HepG2 (cell line): ENCODE measurements around the gene GTF3A. TPM values are rescaled to one million over a fixed set of nuclear protein-coding genes. Genes with fewer than 3 reads are reported as not detected.
A peak's percentile ranks its signal among the peaks of the same experiment; 100 is the strongest.

Source experiments
- ATAC-seq: fragments of 200-7000 bp; cut with Tn5 transposase; 3 replicates; pipeline ENCODE4 v1.9.1; 2020; ENCODE audit warnings: mild to moderate bottlenecking, moderate library complexity
- BruUV-seq: library from RNA; stranded (reverse); fragments of 400-500 nt; replicated peaks from 2 replicates; lab custom pipeline; 2021; lab: Mats Ljungman, UMichigan
- CTCF ChIA-PET: fragments of 300-600 bp; formaldehyde crosslinking; extraction: SDS; loops from one replicate; lab custom pipeline; 2021; ENCODE audit warnings: low total read pairs, inconsistent platforms, low intra/inter-chr PET ratio; lab: Yijun Ruan, JAX
- POLR2A ChIA-PET: fragments of 350-600 bp; sonication (Branson Sonifier 250); formaldehyde crosslinking; loops from one replicate; lab custom pipeline; 2020; ENCODE audit warnings: antibody characterized with exemption, inconsistent platforms; lab: Yijun Ruan, JAX
- DNase-seq: peaks from one replicate; pipeline ENCODE4 v3.0.0-alpha.2; 2015; ENCODE audit warnings: low spot score
- FAIRE-seq: peaks from 3 replicates; lab custom pipeline; 2011; peaks lifted over from hg19 to GRCh38; lab: Jason Lieb, UNC
- H2AFZ ChIP-seq: one replicate; pipeline ENCODE4 v1.6.1; 2011; ENCODE audit warnings: low read length, inconsistent platforms
- H3K27ac ChIP-seq: fragments of 300-600 bp; 3 replicates; pipeline ENCODE4 v1.8.0; 2011; ENCODE audit warnings: mixed run types, mild to moderate bottlenecking, mixed read lengths, low read length, inconsistent platforms; ENCODE audit not compliant: insufficient read depth; ENCODE audit errors: extremely low read length
- H3K27me3 ChIP-seq, 2 experiments: fragments of 200-600 bp in 1 of 2; 2 replicates in 1 of 2; 3 replicates in 1 of 2; pipeline versions ENCODE4 v1.6.0 to v1.8.0; 2011; ENCODE audit warnings: low read length in 2 of 2, mild to moderate bottlenecking in 2 of 2, moderate library complexity in 2 of 2, inconsistent platforms in 1 of 2; ENCODE audit not compliant: insufficient read depth in 2 of 2, control insufficient read depth in 1 of 2
- H3K36me3 ChIP-seq, 2 experiments: fragments of 200-600 bp in 1 of 2; replicated peaks in 1 of 2; 2 replicates in 1 of 2; 3 replicates in 1 of 2; pipeline versions ENCODE4 v1.5.1 to v1.8.0; 2011; ENCODE audit warnings: low read length in 2 of 2, inconsistent platforms in 1 of 2; ENCODE audit not compliant: insufficient read depth in 2 of 2, control insufficient read depth in 1 of 2
- H3K4me1 ChIP-seq: 2 replicates; pipeline ENCODE4 v1.5.1; 2012; ENCODE audit warnings: low read length, inconsistent platforms; ENCODE audit not compliant: insufficient read depth
- H3K4me2 ChIP-seq: 2 replicates; pipeline ENCODE4 v1.6.0; 2011; ENCODE audit warnings: low read depth, low read length, inconsistent platforms
- H3K4me3 ChIP-seq, 3 experiments: fragments of 200-600 bp in 1 of 3; sonication (generic), shearing (Covaris generic) in 1 of 3; replicated peaks in 1 of 3; 2 replicates each; pipeline ENCODE4 v1.5.1; 2011 to 2016; ENCODE audit warnings: low read length in 3 of 3, inconsistent platforms in 2 of 3, low read depth in 2 of 3, mild to moderate bottlenecking in 2 of 3, control low read depth in 1 of 3, mixed read lengths in 1 of 3; ENCODE audit not compliant: insufficient read depth in 1 of 3
- H3K79me2 ChIP-seq: one replicate; pipeline ENCODE4 v1.6.1; 2011; ENCODE audit warnings: low read length, inconsistent platforms; ENCODE audit not compliant: insufficient read depth
- H3K9ac ChIP-seq: 2 replicates; pipeline ENCODE4 v1.6.0; 2011; ENCODE audit warnings: mild to moderate bottlenecking, low read depth, low read length, inconsistent platforms; ENCODE audit not compliant: insufficient read depth
- H3K9me3 ChIP-seq: 2 replicates; pipeline ENCODE4 v1.5.1; 2012; ENCODE audit warnings: mild to moderate bottlenecking, low read length
- H4K20me1 ChIP-seq: 2 replicates; pipeline ENCODE4 v1.6.0; 2011; ENCODE audit warnings: inconsistent platforms, mild to moderate bottlenecking, low read length, moderate library complexity; ENCODE audit not compliant: insufficient read depth
- BCL6 ChIP-seq: IDR thresholded peaks from 2 replicates; pipeline ENCODE4 v1.6.1; 2016; ENCODE audit warnings: missing genetic modification reagents, missing compliant biosample characterization
- GABPA ChIP-seq, 2 experiments: IDR thresholded peaks; 2 replicates each; pipeline ENCODE4 v1.6.1; 2011 to 2016; ENCODE audit warnings: low read depth in 2 of 2, low read length in 1 of 2, missing biosample characterization in 1 of 2, missing genetic modification characterization in 1 of 2
- KLF9 ChIP-seq: IDR thresholded peaks from 2 replicates; pipeline ENCODE4 v1.6.1; 2016; ENCODE audit warnings: low read depth
- MEF2D ChIP-seq: sonication (generic); formaldehyde crosslinking; IDR thresholded peaks from 2 replicates; pipeline ENCODE4 v1.5.1; 2020; ENCODE audit warnings: mild to moderate bottlenecking, missing genetic modification reagents
- MTF1 ChIP-seq: sonication (generic); formaldehyde crosslinking; IDR thresholded peaks from 2 replicates; pipeline ENCODE4 v1.5.0; 2020; ENCODE audit warnings: missing genetic modification reagents
- NCOA2 ChIP-seq: sonication (generic); formaldehyde crosslinking; IDR thresholded peaks from 2 replicates; pipeline ENCODE4 v1.8.0; 2022; ENCODE audit warnings: inconsistent platforms
- NRL ChIP-seq: sonication (generic); formaldehyde crosslinking; IDR thresholded peaks from 2 replicates; pipeline ENCODE4 v1.5.0; 2020; ENCODE audit warnings: missing genetic modification reagents, mild to moderate bottlenecking, moderate library complexity, borderline replicate concordance
- REPIN1 ChIP-seq: sonication (generic); formaldehyde crosslinking; IDR thresholded peaks from 2 replicates; pipeline ENCODE4 v1.8.0; 2022; ENCODE audit warnings: missing genetic modification reagents, low read depth, mild to moderate bottlenecking, borderline replicate concordance
- RORA ChIP-seq: sonication (generic); formaldehyde crosslinking; IDR thresholded peaks from 2 replicates; pipeline ENCODE4 v1.5.0; 2020; ENCODE audit warnings: mild to moderate bottlenecking, missing genetic modification reagents, moderate library complexity
- SP1 ChIP-seq, 2 experiments: fragments of 450-650 bp in 1 of 2; sonication (generic) in 1 of 2; formaldehyde crosslinking in 1 of 2; IDR thresholded peaks; 2 replicates each; pipeline versions ENCODE4 v1.4.0 to v1.6.1; 2016 to 2020; ENCODE audit warnings: missing genetic modification reagents in 1 of 2
- SP140L ChIP-seq: sonication (generic); formaldehyde crosslinking; IDR thresholded peaks from 2 replicates; pipeline ENCODE4 v1.4.0; 2020; ENCODE audit warnings: missing genetic modification reagents, borderline replicate concordance
- ZNF337 ChIP-seq: sonication (generic); formaldehyde crosslinking; IDR thresholded peaks from 2 replicates; pipeline ENCODE4 v1.5.1; 2020; ENCODE audit warnings: missing genetic modification reagents, low read depth, mild to moderate bottlenecking, borderline replicate concordance
- ZNF367 ChIP-seq: sonication (generic); formaldehyde crosslinking; IDR thresholded peaks from 2 replicates; pipeline ENCODE4 v1.4.0; 2020; ENCODE audit warnings: missing genetic modification reagents, borderline replicate concordance
- ZNF510 ChIP-seq: sonication (generic); formaldehyde crosslinking; IDR thresholded peaks from 2 replicates; pipeline ENCODE4 v1.4.0; 2020; ENCODE audit warnings: low read depth, mild to moderate bottlenecking, missing genetic modification reagents
- ZNF572 ChIP-seq: sonication (generic); formaldehyde crosslinking; IDR thresholded peaks from 2 replicates; pipeline ENCODE4 v1.5.1; 2020; ENCODE audit warnings: mild to moderate bottlenecking, missing genetic modification reagents
- ZNF703 ChIP-seq: sonication (generic); formaldehyde crosslinking; IDR thresholded peaks from 2 replicates; pipeline ENCODE4 v1.5.1; 2020; ENCODE audit warnings: missing genetic modification reagents, mild to moderate bottlenecking, moderate library complexity, borderline replicate concordance
- ZNF724P ChIP-seq: sonication (generic); formaldehyde crosslinking; IDR thresholded peaks from 2 replicates; pipeline ENCODE4 v1.8.0; 2022; ENCODE audit warnings: missing genetic modification reagents, borderline replicate concordance
- ZNF776 ChIP-seq: sonication (generic); formaldehyde crosslinking; IDR thresholded peaks from 2 replicates; pipeline ENCODE4 v1.4.0; 2020; ENCODE audit warnings: mild to moderate bottlenecking, missing genetic modification reagents
- WGBS: methylation state at CpG from one replicate; pipeline ENCODE4 v1.1.6; 2017; ENCODE audit warnings: low lambda C conversion rate; 5-methylcytosine and 5-hydroxymethylcytosine counted together
- in situ Hi-C: cut with HindIII; loops from 2 replicates; pipeline ENCODE4 v1.10.0; 2017; ENCODE audit warnings: low pct_unique_long_range_greater_than_20kb; ENCODE audit not compliant: extremely low pct_ligation_motif_present
- intact Hi-C: fragments of 100-400 bp; cut with micrococcal nuclease; formaldehyde crosslinking; loops from one replicate; pipeline ENCODE4 v1.10.0; 2022; ENCODE audit not compliant: unreplicated experiment
- polyA plus RNA-seq, 8 experiments: library from polyadenylated mRNA; depleted of rRNA in 3 of 8; stranded (reverse) in 7 of 8; unstranded in 1 of 8; fragments of >200 nt; fragmentation: Illumina TruSeq in 4 of 8; extraction: Trizol in 4 of 8; gene quantifications; 2 replicates each; pipeline versions ENCODE4 v1.2.1 to v1.2.3, GENCODE V29; 2011 to 2016; ENCODE audit warnings: low read depth in 4 of 8, missing spikeins in 1 of 8, mixed read lengths in 1 of 8; ENCODE audit not compliant: insufficient read depth in 1 of 8
- total RNA-seq, 5 experiments: library from RNA; depleted of rRNA; stranded (reverse); fragments of >200 nt; fragmentation: Illumina TruSeq; extraction: Trizol; gene quantifications; 2 replicates each; pipeline ENCODE4 v1.2.3, GENCODE V29; 2016; ENCODE audit warnings: low read depth in 1 of 5
- TF ChIP-seq, protein P1 (sequence below): sonication (generic); formaldehyde crosslinking; IDR thresholded peaks from 2 replicates; pipeline ENCODE4 v1.4.0; 2020; ENCODE audit warnings: missing genetic modification reagents, borderline replicate concordance
- TF ChIP-seq, protein P2 (sequence below): sonication (generic); formaldehyde crosslinking; IDR thresholded peaks from 2 replicates; pipeline ENCODE4 v1.4.0; 2020; ENCODE audit warnings: missing genetic modification reagents

Gene GTF3A
- total and polyA plus RNA-seq, 2 of the 13 experiments (the other 11 are each of a cell fraction or from before 2014, with no cell fraction given) = 42.1 to 176 TPM

DNA sequence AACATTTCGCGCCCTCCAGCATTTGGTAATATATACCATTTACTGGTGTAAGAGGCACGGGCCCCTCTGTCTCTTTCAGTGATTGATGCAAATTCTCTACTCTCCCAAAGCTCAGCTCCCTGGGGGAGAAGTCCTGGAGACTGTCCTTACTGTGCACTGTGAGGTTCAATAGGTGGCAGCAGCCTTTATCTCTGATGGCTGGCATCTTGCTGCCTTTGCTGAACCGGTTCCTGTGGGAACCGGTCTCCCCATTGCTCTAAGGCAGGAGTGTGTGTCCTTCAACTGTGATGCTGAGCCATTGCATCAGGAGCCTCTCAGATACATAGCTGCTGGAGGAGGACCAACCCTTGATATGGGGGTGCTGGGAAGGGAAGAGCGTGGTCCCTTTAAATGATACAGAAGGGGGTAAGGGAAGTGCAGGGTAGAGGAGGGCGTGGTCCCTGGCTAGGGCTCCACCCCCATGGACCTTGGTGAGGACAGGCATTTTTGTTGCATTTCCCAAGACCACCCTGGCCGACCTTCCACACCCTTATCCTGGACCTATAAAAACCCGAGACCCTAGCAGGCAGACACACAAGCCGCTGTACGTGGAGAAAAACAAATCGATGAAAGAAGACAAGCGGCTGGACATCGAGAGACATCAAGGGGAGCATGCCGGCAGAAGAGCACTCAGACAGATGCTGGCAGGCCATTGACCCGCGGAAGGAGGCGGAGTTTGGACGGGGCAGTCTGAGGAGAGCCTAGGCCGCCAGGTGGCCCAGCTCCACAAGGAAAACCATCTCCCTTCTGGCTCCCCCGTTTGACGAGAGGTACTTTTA lies 41.1 kb upstream of the GTF3A start:
- FAIRE-seq (peak; percentile 57), ATAC-seq (peak; percentile 90), DNase-seq (peak; percentile 67)
- H3K9ac ChIP-seq = peak overlapping the region; percentile 44; the same call in 1 of the 2 replicates
- H2AFZ ChIP-seq = peak overlapping the region; percentile 52
- 17% methylated on average over 18 of the region's 22 CpGs for WGBS
- peak overlapping the region; percentile 73 for H3K4me2 ChIP-seq
- in situ Hi-C loops = no loop called here
- ChIA-PET CTCF (interaction anchor here (1.1 kb wide), 1 partner anchor 42 kb away, joined by 3 read pairs; no protein-coding TSS in a partner anchor), POLR2A (interaction anchor here (0.6 to 4.8 kb wide), 7 partner anchors 13 to 157 kb away, joined by 3 to 28 read pairs (median 14); partner anchors contain the start of genes GTF3A and MTIF3)
- H4K20me1 ChIP-seq = no peaks in the 10 kb centered on the region
- no peak overlapping the region for H3K27ac ChIP-seq
- H3K4me3 ChIP-seq = peak overlapping the region; percentile 36 to 60 (median 51); a peak in 5 of 6 replicates
- H3K36me3 ChIP-seq = no peaks in the 10 kb centered on the region
- no peaks in the 10 kb centered on the region; a peak in 1 of 5 replicates for H3K27me3 ChIP-seq
- peaks cover 73% of the 10 kb centered on the region for H3K4me1 ChIP-seq
- no peaks in the 10 kb centered on the region for H3K79me2 ChIP-seq
- BruUV-seq = no TSS peak
- H3K9me3 ChIP-seq = no peaks in the 10 kb centered on the region
- intact Hi-C loops = loop anchor here (1.0 to 5.0 kb wide), 5 partner anchors 21 to 389 kb away; partner anchors contain the start of gene MTIF3
- TF ChIP-seq SP1 (IDR thresholded peaks at IDR 0.05) = no peak
- TF ChIP-seq SP1 (CRISPR knock-in tag; IDR thresholded peaks at IDR 0.05) = peak; percentile 52
- no peak for TF ChIP-seq ZNF572 (CRISPR knock-in tag)
- TF ChIP-seq NRL (CRISPR knock-in tag) = peak; percentile 63; the same call in 1 of the 2 replicates
- peak; percentile 45; the same call in 1 of the 2 replicates for TF ChIP-seq REPIN1 (CRISPR knock-in tag)
- TF ChIP-seq ZNF703 (CRISPR knock-in tag) = peak; percentile 63; the same call in 1 of the 2 replicates
- TF ChIP-seq, protein P1, sequence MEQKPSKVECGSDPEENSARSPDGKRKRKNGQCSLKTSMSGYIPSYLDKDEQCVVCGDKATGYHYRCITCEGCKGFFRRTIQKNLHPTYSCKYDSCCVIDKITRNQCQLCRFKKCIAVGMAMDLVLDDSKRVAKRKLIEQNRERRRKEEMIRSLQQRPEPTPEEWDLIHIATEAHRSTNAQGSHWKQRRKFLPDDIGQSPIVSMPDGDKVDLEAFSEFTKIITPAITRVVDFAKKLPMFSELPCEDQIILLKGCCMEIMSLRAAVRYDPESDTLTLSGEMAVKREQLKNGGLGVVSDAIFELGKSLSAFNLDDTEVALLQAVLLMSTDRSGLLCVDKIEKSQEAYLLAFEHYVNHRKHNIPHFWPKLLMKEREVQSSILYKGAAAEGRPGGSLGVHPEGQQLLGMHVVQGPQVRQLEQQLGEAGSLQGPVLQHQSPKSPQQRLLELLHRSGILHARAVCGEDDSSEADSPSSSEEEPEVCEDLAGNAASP (CRISPR knock-in tag) = 0 out of 2 replicates have a peak, but pooled peaks have one; percentile 12
- TF ChIP-seq NCOA2 (CRISPR knock-in tag) = no peak
- no peak for TF ChIP-seq SP140L (CRISPR knock-in tag)
- no peak for TF ChIP-seq KLF9 (CRISPR knock-in tag)
- TF ChIP-seq ZNF510 = no peak
- TF ChIP-seq GABPA (IDR thresholded peaks at IDR 0.05; ENCODE audit: low read depth, low read length) = no peak
- no peak for TF ChIP-seq GABPA (CRISPR knock-in tag; IDR thresholded peaks at IDR 0.05; ENCODE audit: low read depth)
- no peak for TF ChIP-seq RORA (CRISPR knock-in tag)
- TF ChIP-seq ZNF724P (CRISPR knock-in tag) = 0 out of 2 replicates have a peak, but pooled peaks have one; percentile 49
- no peak for TF ChIP-seq ZNF367 (CRISPR knock-in tag)
- TF ChIP-seq, protein P2, sequence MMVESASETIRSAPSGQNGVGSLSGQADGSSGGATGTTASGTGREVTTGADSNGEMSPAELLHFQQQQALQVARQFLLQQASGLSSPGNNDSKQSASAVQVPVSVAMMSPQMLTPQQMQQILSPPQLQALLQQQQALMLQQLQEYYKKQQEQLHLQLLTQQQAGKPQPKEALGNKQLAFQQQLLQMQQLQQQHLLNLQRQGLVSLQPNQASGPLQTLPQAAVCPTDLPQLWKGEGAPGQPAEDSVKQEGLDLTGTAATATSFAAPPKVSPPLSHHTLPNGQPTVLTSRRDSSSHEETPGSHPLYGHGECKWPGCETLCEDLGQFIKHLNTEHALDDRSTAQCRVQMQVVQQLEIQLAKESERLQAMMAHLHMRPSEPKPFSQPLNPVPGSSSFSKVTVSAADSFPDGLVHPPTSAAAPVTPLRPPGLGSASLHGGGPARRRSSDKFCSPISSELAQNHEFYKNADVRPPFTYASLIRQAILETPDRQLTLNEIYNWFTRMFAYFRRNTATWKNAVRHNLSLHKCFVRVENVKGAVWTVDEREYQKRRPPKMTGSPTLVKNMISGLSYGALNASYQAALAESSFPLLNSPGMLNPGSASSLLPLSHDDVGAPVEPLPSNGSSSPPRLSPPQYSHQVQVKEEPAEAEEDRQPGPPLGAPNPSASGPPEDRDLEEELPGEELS = peak; percentile 56; the same call in 1 of the 2 replicates
- TF ChIP-seq ZNF337 (CRISPR knock-in tag) = 0 out of 2 replicates have a peak, but pooled peaks have one; percentile 79
- TF ChIP-seq MEF2D (CRISPR knock-in tag) = peak; percentile 57; the same call in 1 of the 2 replicates
- TF ChIP-seq MTF1 = no peak
- TF ChIP-seq ZNF776 (CRISPR knock-in tag) = no peak
- no peak; the same call in 1 of the 2 replicates for TF ChIP-seq BCL6 (CRISPR knock-in tag)
